A549 (cell line): ENCODE results near the gene RABGAP1L. TPM values are rescaled to one million over a fixed set of nuclear protein-coding genes. Genes with fewer than 3 reads are reported as not detected.

Experiments
- ATAC-seq, 2 experiments: fragments of 200-7000 bp in 1 of 2; fragments of >200 bp in 1 of 2; cut with Nextera tagmentation in 1 of 2; cut with Tn5 transposase in 1 of 2; 3 replicates each; pipeline versions ENCODE4 v1.8.0 to v1.9.1; 2018 to 2020; ENCODE audit warnings: mild to moderate bottlenecking in 1 of 2, moderate library complexity in 1 of 2
- CTCF ChIA-PET: fragments of 300-600 bp; sonication (Branson Sonifier 250); formaldehyde crosslinking; extraction: SDS; loops from one replicate; lab custom pipeline; 2021; ENCODE audit warnings: antibody characterized with exemption, inconsistent platforms; lab: Yijun Ruan, JAX
- POLR2A ChIA-PET: fragments of 350-600 bp; formaldehyde crosslinking; extraction: SDS; loops from one replicate; lab custom pipeline; 2021; ENCODE audit warnings: antibody characterized with exemption, inconsistent platforms; lab: Yijun Ruan, JAX
- DNase-seq, 2 experiments: peaks; one replicate each; pipeline versions ENCODE4 v3.0.0 to v3.0.0-alpha.2; 2011 to 2016; ENCODE audit warnings: low read depth in 1 of 2, low spot score in 1 of 2
- FAIRE-seq: peaks from 2 replicates; lab custom pipeline; 2011; peaks lifted over from hg19 to GRCh38; lab: Jason Lieb, UNC
- H3K27ac ChIP-seq, 2 experiments: fragments of >200 bp; sonication (Bioruptor Twin); formaldehyde crosslinking; 3 replicates each; pipeline ENCODE4 v1.5.1; 2016 to 2017
- H3K4me1 ChIP-seq: fragments of >200 bp; sonication (Bioruptor Twin); formaldehyde crosslinking; 3 replicates; pipeline ENCODE4 v1.6.1; 2016
- H3K4me2 ChIP-seq: fragments of >200 bp; sonication (Bioruptor Twin); formaldehyde crosslinking; 3 replicates; pipeline ENCODE4 v1.6.1; 2016
- H3K4me3 ChIP-seq: fragments of >200 bp; sonication (Bioruptor Twin); formaldehyde crosslinking; 3 replicates; pipeline ENCODE4 v1.5.1; 2016
- H3K9me3 ChIP-seq: fragments of >200 bp; sonication (Bioruptor Twin); formaldehyde crosslinking; 3 replicates; pipeline ENCODE4 v1.6.1; 2016
- ATOH8 ChIP-seq: fragments of 250-450 bp; sonication (Bioruptor Pico); IDR thresholded peaks from 2 replicates; pipeline ENCODE4 v1.5.0; 2020; ENCODE audit warnings: low read depth, mild to moderate bottlenecking, moderate library complexity
- CHD2 ChIP-seq: fragments of 150-350 bp; IDR thresholded peaks from 2 replicates; pipeline ENCODE4 v1.6.1; 2014; ENCODE audit warnings: low read length; ENCODE audit not compliant: partially characterized antibody
- CTCF ChIP-seq: fragments of >200 bp; sonication (Bioruptor Twin); formaldehyde crosslinking; IDR thresholded peaks from 3 replicates; pipeline ENCODE4 v1.5.1; 2016
- E2F6 ChIP-seq: IDR thresholded peaks from 2 replicates; pipeline ENCODE4 v1.6.1; 2012; ENCODE audit warnings: low read depth, borderline replicate concordance
- EHF ChIP-seq: fragments of 250-450 bp; sonication (Bioruptor Pico); IDR thresholded peaks from 2 replicates; pipeline ENCODE4 v1.5.0; 2020; ENCODE audit warnings: mild to moderate bottlenecking
- ESRRA ChIP-seq: fragments of 150-350 bp; IDR thresholded peaks from 2 replicates; pipeline ENCODE4 v1.6.1; 2014; ENCODE audit warnings: mild to moderate bottlenecking, low read length, borderline replicate concordance
- HDAC2 ChIP-seq: fragments of 200-600 bp; sonication (generic); IDR thresholded peaks from 2 replicates; pipeline ENCODE4 v1.6.1; 2016
- HES2 ChIP-seq: fragments of >200 bp; sonication (Bioruptor Twin); formaldehyde crosslinking; IDR thresholded peaks from 2 replicates; pipeline ENCODE4 v1.6.1; 2016
- HMGXB4 ChIP-seq: fragments of 250-450 bp; sonication (Bioruptor Pico); IDR thresholded peaks from 2 replicates; pipeline ENCODE4 v1.5.0; 2021; ENCODE audit warnings: mild to moderate bottlenecking, moderate library complexity, borderline replicate concordance
- HOXA7 ChIP-seq: fragments of 250-450 bp; sonication (Bioruptor Pico); IDR thresholded peaks from 2 replicates; pipeline ENCODE4 v1.5.0; 2020; ENCODE audit warnings: mild to moderate bottlenecking, moderate library complexity
- HOXB5 ChIP-seq: fragments of 250-450 bp; sonication (Bioruptor Pico); IDR thresholded peaks from 2 replicates; pipeline ENCODE4 v1.5.0; 2020; ENCODE audit warnings: mild to moderate bottlenecking, moderate library complexity
- JUNB ChIP-seq: fragments of >200 bp; sonication (Bioruptor Twin); formaldehyde crosslinking; IDR thresholded peaks from 2 replicates; pipeline ENCODE4 v1.6.1; 2016
- KDM5A ChIP-seq: fragments of 200-600 bp; sonication (generic); IDR thresholded peaks from 2 replicates; pipeline ENCODE4 v1.6.1; 2016; ENCODE audit warnings: antibody characterized with exemption, mild to moderate bottlenecking
- RAD21 ChIP-seq, 2 experiments: fragments of >200 bp in 1 of 2; sonication (Bioruptor Twin) in 1 of 2; formaldehyde crosslinking in 1 of 2; IDR thresholded peaks in 1 of 2; conservative IDR thresholded peaks in 1 of 2; 2 replicates in 1 of 2; 3 replicates in 1 of 2; pipeline ENCODE4 v1.6.1; 2012 to 2018; ENCODE audit warnings: inconsistent platforms in 1 of 2
- REST ChIP-seq: fragments of 200-600 bp; sonication (generic); IDR thresholded peaks from 2 replicates; pipeline ENCODE4 v1.6.1; 2016; ENCODE audit warnings: antibody characterized with exemption, mild to moderate bottlenecking, moderate library complexity
- USF2 ChIP-seq: fragments of 450-650 bp; IDR thresholded peaks from 2 replicates; pipeline ENCODE4 v1.6.1; 2014; ENCODE audit warnings: antibody characterized with exemption
- ZC3H11A ChIP-seq: fragments of 450-650 bp; IDR thresholded peaks from 2 replicates; pipeline ENCODE4 v1.6.1; 2014; ENCODE audit warnings: antibody characterized with exemption, mild to moderate bottlenecking
- ZFP36 ChIP-seq: fragments of 450-650 bp; IDR thresholded peaks from 2 replicates; pipeline ENCODE4 v1.6.1; 2014; ENCODE audit warnings: borderline replicate concordance; ENCODE audit not compliant: partially characterized antibody
- ZSCAN20 ChIP-seq: fragments of 250-450 bp; sonication (Bioruptor Pico); IDR thresholded peaks from 2 replicates; pipeline ENCODE4 v1.8.0; 2022; ENCODE audit warnings: mild to moderate bottlenecking, moderate library complexity
- WGBS: methylation state at CpG from one replicate; pipeline ENCODE4 v1.1.6; 2017; ENCODE audit errors: missing lambda C conversion rate; 5-methylcytosine and 5-hydroxymethylcytosine counted together
- polyA plus RNA-seq, 4 experiments: library from polyadenylated mRNA; depleted of rRNA in 3 of 4; stranded (reverse); fragments of >200 nt; fragmentation: RNase III in 1 of 4; extraction: RNeasy Plus Mini Kit Qiagen cat#74134 plus additional on column Dnase treatment in 1 of 4; gene quantifications; 2 replicates in 3 of 4; 3 replicates in 1 of 4; pipeline ENCODE4 v1.2.3, GENCODE V29; 2011 to 2017

RABGAP1L gene
- polyA plus RNA-seq, 2 of the 4 experiments (the other 2 are of a cell fraction), result 8.2 to 18.6 TPM

GRCh38 chr1:174448974-174449373, 289.7 kb downstream of the RABGAP1L start:
- ChIA-PET CTCF (no interaction called here), POLR2A (no interaction called here)

More at GRCh38 chr1:174448974-174449373, 289.7 kb downstream of the RABGAP1L start:
- H3K4me1 ChIP-seq, result no peaks in the 10 kb centered on the region
- no peak for DNase-seq
- no peak for FAIRE-seq
- ATAC-seq, result no peak
- H3K4me2 ChIP-seq, result no peak overlapping the region
- H3K27ac ChIP-seq, result no peak overlapping the region
- no peak for TF ChIP-seq E2F6
- TF ChIP-seq ZSCAN20 (CRISPR knock-in tag), result no peak
- TF ChIP-seq CHD2, result no peak
- no peak for TF ChIP-seq HES2
- no peak for TF ChIP-seq ZFP36
- no peak for TF ChIP-seq CTCF
- no peak for TF ChIP-seq USF2
- TF ChIP-seq KDM5A, result no peak
- no peak for TF ChIP-seq ESRRA
- TF ChIP-seq EHF (CRISPR knock-in tag), result no peak
- no peak for TF ChIP-seq HOXB5
- TF ChIP-seq ZC3H11A, result no peak
- TF ChIP-seq HMGXB4 (CRISPR knock-in tag), result no peak
- TF ChIP-seq RAD21 (conservative IDR thresholded peaks at IDR 0.05 in 1 of 2, IDR thresholded peaks at IDR 0.05 in 1 of 2), result no peak
- TF ChIP-seq JUNB, result no peak
- no peak for TF ChIP-seq HOXA7 (CRISPR knock-in tag)
- no peak for TF ChIP-seq HDAC2
- no peak for TF ChIP-seq ATOH8
- TF ChIP-seq REST, result no peak
- 81% methylated on average over 5 of the region's 5 CpGs for WGBS
- no peaks in the 10 kb centered on the region for H3K9me3 ChIP-seq
- H3K4me3 ChIP-seq, result no peak overlapping the region
